HG02798 (cell line): Measurements from ENCODE around the gene PPP1R9A.

Experiments used
- ATAC-seq: cut with Tn5 transposase; IDR thresholded peaks from one replicate; pipeline ENCODE4 v1.9.1; 2021; ENCODE audit warnings: mild to moderate bottlenecking; ENCODE audit not compliant: unreplicated experiment, poor library complexity

The PPP1R9A gene

GRCh38 chr7:94908323-94909178 is 1.2 kb downstream of the PPP1R9A start:
- ATAC-seq = no peak

- ATAC-seq = no peak
Observed at GRCh38 chr7:94909179-94909466, 1.7 kb downstream of the PPP1R9A start.

GRCh38 chr7:94912085-94912484 is 4.7 kb downstream of the PPP1R9A start:
- ATAC-seq = no peak

- ATAC-seq = no peak
Observed at GRCh38 chr7:94913391-94913790, 6.0 kb downstream of the PPP1R9A start.

GRCh38 chr7:94921911-94922310 is 14.5 kb downstream of the PPP1R9A start:
- no peak for ATAC-seq

- ATAC-seq = no peak
Observed at GRCh38 chr7:94922457-94922856, 15.1 kb downstream of the PPP1R9A start.

- no peak for ATAC-seq
Observed at GRCh38 chr7:94923412-94923811, 16.0 kb downstream of the PPP1R9A start.

GRCh38 chr7:94928168-94928707 is 20.8 kb downstream of the PPP1R9A start:
- no peak for ATAC-seq

GRCh38 chr7:94933256-94933990 is 26.0 kb downstream of the PPP1R9A start:
- ATAC-seq = no peak

- ATAC-seq = no peak
Observed at GRCh38 chr7:94939395-94939794, 32.0 kb downstream of the PPP1R9A start.

- no peak for ATAC-seq
Observed at GRCh38 chr7:94940241-94940640, 32.8 kb downstream of the PPP1R9A start.

- ATAC-seq = no peak
Observed at GRCh38 chr7:94941844-94942632, 34.6 kb downstream of the PPP1R9A start.

- ATAC-seq = no peak
Observed at GRCh38 chr7:94943134-94943533, 35.7 kb downstream of the PPP1R9A start.

- ATAC-seq = no peak
Observed at GRCh38 chr7:94949532-94949931, 42.1 kb downstream of the PPP1R9A start.

- ATAC-seq = no peak
Observed at GRCh38 chr7:94955807-94956206, 48.4 kb downstream of the PPP1R9A start.

- no peak for ATAC-seq
Observed at GRCh38 chr7:94957061-94957460, 49.7 kb downstream of the PPP1R9A start.

GRCh38 chr7:94962661-94963060 is 55.3 kb downstream of the PPP1R9A start:
- ATAC-seq = no peak

GRCh38 chr7:94969434-94970084 is 62.2 kb downstream of the PPP1R9A start:
- no peak for ATAC-seq

GRCh38 chr7:94970085-94970576 is 62.7 kb downstream of the PPP1R9A start:
- ATAC-seq = no peak
